Measurements from ENCODE around the gene A1BG.
"Not testable (repeated sequence)": the region's sequence is repeated elsewhere in the genome, so short reads cannot be mapped to it uniquely, and the experiment has no call there.

A1BG gene

GRCh38 chr19:58351990-58352755 lies 1.1 kb downstream of the A1BG start:
- in situ Hi-C loops (cut with HindIII; ENCODE audit: low sequenced_read_pairs), result no loop called here
- H3K4me3 ChIP-seq (ENCODE audit: low read depth, low read length), result no peak overlapping the region
- no peak for DNase-seq (ENCODE audit: low read depth)
- TF ChIP-seq, protein P1, sequence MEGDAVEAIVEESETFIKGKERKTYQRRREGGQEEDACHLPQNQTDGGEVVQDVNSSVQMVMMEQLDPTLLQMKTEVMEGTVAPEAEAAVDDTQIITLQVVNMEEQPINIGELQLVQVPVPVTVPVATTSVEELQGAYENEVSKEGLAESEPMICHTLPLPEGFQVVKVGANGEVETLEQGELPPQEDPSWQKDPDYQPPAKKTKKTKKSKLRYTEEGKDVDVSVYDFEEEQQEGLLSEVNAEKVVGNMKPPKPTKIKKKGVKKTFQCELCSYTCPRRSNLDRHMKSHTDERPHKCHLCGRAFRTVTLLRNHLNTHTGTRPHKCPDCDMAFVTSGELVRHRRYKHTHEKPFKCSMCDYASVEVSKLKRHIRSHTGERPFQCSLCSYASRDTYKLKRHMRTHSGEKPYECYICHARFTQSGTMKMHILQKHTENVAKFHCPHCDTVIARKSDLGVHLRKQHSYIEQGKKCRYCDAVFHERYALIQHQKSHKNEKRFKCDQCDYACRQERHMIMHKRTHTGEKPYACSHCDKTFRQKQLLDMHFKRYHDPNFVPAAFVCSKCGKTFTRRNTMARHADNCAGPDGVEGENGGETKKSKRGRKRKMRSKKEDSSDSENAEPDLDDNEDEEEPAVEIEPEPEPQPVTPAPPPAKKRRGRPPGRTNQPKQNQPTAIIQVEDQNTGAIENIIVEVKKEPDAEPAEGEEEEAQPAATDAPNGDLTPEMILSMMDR (IDR thresholded peaks at IDR 0.05; ENCODE audit: low read depth, low read length, missing control alignments), result no peak

GRCh38 chr19:58351558-58351878 lies 1.8 kb downstream of the A1BG start:
- H3K4me3 ChIP-seq (ENCODE audit: low read depth, low read length), result no peak overlapping the region
- no peak for DNase-seq (ENCODE audit: low read depth)
- in situ Hi-C loops (cut with HindIII; ENCODE audit: low sequenced_read_pairs), result no loop called here
- TF ChIP-seq, protein P1 (IDR thresholded peaks at IDR 0.05; ENCODE audit: low read depth, low read length, missing control alignments), result no peak

DNA sequence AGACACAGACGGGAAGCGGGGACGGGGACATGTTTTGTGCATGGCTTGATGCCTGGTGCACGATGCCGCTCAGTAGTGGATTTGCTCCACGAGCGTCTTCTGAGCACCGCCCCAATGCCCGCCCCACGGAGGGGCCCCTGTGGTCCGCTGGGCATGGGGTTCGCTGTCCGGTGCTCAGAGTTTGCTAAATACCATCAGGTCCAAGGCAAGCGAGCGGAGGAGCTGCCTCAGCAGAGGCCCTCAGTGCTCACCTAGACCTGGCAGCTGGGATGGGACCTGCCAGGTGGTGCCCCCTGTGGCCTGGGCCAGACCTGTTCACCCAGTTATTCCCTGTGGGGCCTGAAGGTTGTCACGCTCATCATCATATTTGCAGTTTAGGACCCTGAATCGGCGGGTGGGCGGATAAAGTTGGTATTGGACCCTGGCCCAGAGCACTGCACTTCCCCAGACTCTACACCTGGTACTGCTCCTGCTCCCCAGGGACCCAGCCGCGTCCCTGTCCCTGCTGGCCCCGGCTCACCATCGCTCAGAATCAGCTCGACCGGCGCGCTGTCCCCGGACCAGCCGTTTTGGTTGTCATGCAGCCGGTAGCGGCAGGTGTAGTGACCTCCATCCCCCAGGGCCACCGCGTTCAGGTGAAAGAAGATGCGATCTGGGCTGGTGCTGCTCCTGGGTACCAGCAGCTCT lies 2.3 kb downstream of the A1BG start:
- TF ChIP-seq, protein P1 (IDR thresholded peaks at IDR 0.05; ENCODE audit: low read depth, low read length, missing control alignments), result no peak
- in situ Hi-C loops (cut with HindIII; ENCODE audit: low sequenced_read_pairs), result no loop called here
- H3K4me3 ChIP-seq (ENCODE audit: low read depth, low read length), result no peak overlapping the region
- no peak for DNase-seq (ENCODE audit: low read depth)

DNA sequence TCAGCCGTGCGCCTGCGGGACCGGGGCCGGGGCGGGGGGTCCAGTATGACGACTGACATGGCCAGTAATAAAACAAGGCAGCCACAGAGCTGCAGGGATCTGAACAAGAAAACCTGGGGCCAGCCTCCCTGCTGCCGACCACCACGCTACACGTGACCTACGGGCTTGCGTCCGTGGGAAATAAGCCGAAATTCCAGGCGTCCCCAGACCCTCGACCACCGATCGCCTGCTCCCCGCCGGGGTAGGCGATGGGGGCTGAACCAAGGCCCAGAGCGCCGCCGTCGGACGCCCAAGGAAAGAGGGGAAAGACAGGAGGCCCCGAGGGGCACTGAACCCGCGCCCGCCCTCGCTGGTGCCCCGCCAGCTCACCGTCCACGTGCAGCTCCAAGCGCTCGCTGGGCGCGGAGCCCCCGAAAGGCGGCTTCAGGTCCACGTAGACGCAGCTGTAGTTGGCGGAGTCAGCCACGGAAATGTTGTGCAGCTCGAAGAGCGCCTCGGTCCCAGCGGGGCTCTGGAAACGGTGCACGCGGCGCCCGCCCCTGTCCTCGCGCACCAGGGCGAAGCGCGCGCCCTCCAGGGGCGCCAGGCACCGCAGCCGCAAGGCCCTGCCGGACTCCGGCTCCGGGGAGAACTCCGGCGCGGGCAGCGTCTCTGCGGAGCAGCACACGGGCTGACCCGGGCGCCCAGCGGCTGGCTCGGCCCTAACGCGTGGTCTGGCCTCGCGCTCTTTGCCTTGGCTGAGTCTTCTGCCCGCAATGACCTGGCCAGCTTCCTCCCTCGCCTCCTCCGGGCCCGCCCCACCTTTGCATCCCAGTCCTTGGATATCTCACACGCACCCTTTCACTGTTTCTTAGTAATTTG lies 3.1 kb downstream of the A1BG start:
- H3K4me3 ChIP-seq (ENCODE audit: low read depth, low read length), result no peak overlapping the region
- in situ Hi-C loops (cut with HindIII; ENCODE audit: low sequenced_read_pairs), result no loop called here
- TF ChIP-seq, protein P1 (IDR thresholded peaks at IDR 0.05; ENCODE audit: low read depth, low read length, missing control alignments), result no peak
- DNase-seq (ENCODE audit: low read depth), result no peak

DNA sequence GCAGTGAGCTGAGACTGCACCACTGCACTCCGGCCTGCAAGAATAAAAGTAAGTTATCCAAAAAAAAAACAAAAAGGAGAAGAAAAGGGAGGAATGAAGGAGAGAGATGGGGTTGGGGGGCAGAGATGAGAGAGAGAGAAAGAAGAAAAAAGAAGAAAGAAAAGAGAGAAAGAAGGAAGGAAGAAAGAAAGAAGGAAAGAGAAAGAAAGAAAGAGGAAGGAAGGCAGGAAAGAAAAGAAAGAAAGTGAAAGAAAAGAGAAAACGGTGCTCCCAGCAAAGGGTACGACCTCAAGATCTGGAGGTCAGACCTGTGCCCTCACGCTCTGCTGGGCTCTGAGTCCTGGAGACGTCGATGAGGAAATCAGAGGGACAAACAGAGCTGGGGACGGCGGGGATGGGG lies 3.7 kb downstream of the A1BG start:
- H3K4me3 ChIP-seq (ENCODE audit: low read depth, low read length), result no peak overlapping the region
- DNase-seq (ENCODE audit: low read depth), result no peak
- in situ Hi-C loops (cut with HindIII; ENCODE audit: low sequenced_read_pairs), result no loop called here
- TF ChIP-seq, protein P1 (IDR thresholded peaks at IDR 0.05; ENCODE audit: low read depth, low read length, missing control alignments), result no peak

GRCh38 chr19:58348080-58348479 lies 5.2 kb downstream of the A1BG start:
- peak overlapping the region; percentile 53 for H3K4me3 ChIP-seq (ENCODE audit: low read depth, low read length)
- in situ Hi-C loops (cut with HindIII; ENCODE audit: low sequenced_read_pairs); DNase-seq (ENCODE audit: low read depth): not testable (repeated sequence)
